ENCODE measurements around the gene PTGER1. TPM values are rescaled to one million over a fixed set of nuclear protein-coding genes. Genes with fewer than 3 reads are reported as not detected.

Gene PTGER1
- total RNA-seq, 1 donor from 2014 or later, result not detected

DNA sequence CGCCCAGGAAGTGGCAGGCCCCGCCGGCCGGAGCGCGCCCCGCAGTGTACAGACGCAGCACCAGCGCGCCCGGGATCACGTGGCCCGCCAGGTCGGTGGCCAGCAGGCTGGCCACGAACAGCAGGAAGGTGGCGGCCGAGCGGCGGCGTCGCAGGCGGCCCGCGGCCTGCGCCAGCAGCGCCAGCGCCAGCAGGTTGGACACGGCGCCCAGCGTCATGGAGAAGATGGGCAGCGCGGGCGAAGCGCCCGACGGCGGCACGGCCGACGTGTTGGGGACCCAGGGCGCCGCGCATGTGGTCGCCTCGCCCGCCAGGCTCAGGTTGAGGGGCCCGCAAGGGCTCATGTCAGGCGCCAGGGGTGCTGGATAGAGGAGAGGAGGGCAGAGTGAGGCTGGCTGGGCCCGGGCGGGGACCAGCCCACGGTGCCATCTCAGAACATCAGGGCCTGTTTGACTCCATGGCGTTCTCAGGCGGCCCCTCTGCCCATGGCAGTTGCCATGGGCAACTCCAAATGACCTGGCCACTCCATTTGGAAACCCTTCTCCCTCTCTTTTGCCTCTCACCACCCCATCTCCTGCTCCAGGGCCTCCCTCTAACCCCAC, 1.1 kb downstream of the PTGER1 start:
- peaks cover 0 to 23% of the 10 kb centered on the region in 2 donors for H3K36me3 ChIP-seq
- no peak overlapping the region for H3K27ac ChIP-seq
- peak overlapping the region in 1 of 2 donors; percentile 20 for H3K4me3 ChIP-seq
- peaks cover 51% of the 10 kb centered on the region for H3K4me1 ChIP-seq
- H3K27me3 ChIP-seq, result no peaks in the 10 kb centered on the region
- H3K9me3 ChIP-seq, result no peaks in the 10 kb centered on the region
- intact Hi-C loops (cut with DNase I), result loop anchor here (5.0 to 10.0 kb wide), 3 partner anchors 37 to 329 kb away; no protein-coding TSS in a partner anchor
- DNase-seq (ENCODE audit: extremely low spot score in 2 of 2), result no peak
- TF ChIP-seq, protein P1, sequence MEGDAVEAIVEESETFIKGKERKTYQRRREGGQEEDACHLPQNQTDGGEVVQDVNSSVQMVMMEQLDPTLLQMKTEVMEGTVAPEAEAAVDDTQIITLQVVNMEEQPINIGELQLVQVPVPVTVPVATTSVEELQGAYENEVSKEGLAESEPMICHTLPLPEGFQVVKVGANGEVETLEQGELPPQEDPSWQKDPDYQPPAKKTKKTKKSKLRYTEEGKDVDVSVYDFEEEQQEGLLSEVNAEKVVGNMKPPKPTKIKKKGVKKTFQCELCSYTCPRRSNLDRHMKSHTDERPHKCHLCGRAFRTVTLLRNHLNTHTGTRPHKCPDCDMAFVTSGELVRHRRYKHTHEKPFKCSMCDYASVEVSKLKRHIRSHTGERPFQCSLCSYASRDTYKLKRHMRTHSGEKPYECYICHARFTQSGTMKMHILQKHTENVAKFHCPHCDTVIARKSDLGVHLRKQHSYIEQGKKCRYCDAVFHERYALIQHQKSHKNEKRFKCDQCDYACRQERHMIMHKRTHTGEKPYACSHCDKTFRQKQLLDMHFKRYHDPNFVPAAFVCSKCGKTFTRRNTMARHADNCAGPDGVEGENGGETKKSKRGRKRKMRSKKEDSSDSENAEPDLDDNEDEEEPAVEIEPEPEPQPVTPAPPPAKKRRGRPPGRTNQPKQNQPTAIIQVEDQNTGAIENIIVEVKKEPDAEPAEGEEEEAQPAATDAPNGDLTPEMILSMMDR (IDR thresholded peaks at IDR 0.05), result no peak
- TF ChIP-seq POLR2AphosphoS5 (IDR thresholded peaks at IDR 0.05; ENCODE audit: insufficient read depth in 1 of 2, low read depth in 1 of 2) (no peak), POLR2A (IDR thresholded peaks at IDR 0.05) (no peak)

DNA sequence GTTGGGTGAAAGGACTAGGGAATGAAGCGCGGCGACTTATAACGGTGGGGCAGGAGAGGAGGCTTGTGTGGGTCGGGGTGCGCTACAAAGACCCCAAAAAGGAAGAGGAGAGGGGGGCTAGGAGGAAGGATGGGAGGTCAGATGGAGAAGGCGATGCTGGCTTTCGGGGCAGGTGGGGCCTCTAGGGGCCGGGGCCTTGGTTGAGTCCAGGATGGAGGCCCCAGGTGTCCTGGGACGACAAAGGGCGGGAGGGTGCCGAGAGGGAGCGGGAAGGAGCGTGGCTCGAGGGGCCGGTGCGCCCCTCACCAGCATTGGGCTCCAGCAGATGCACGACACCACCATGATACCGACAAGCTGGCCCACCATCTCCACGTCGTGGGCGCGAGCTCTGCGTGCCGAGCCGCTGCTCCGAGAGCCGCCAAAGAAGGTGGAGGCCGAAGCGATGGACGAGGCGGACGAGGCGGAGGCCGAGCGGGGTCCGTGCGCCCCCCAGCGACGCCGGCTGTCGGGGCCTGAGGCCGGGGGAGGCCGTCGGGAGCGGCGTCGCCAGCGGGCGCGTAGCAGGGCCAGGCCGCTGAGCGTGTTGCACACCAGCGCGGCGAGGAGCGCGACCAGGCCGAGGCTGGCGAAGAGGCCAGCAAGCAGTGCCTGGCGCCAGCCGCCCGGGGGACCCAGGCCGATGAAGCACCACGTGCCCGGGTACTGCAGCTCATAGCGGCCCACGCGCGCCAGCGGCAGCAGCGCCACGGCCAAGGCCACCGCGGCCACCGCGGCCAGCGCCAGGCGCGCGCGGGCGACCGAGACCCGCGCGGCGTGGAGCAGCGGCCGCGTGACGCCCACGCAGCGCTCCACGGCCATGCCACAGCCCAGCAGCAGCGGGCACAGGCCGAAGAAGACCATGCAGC, 1.8 kb downstream of the PTGER1 start:
- no peak for TF ChIP-seq POLR2A (IDR thresholded peaks at IDR 0.05)
- Histone ChIP-seq H3K4me1 (peaks cover 48% of the 10 kb centered on the region), H3K9me3 (no peaks in the 10 kb centered on the region), H3K27ac (no peak overlapping the region), H3K4me3 (peak overlapping the region in 1 of 2 donors; percentile 20), H3K36me3 (peaks cover 0 to 17% of the 10 kb centered on the region in 2 donors), H3K27me3 (no peaks in the 10 kb centered on the region)
- intact Hi-C loops (cut with DNase I), result loop anchor here (5.0 to 10.0 kb wide), 3 partner anchors 36 to 329 kb away; no protein-coding TSS in a partner anchor
- no peak for DNase-seq (ENCODE audit: extremely low spot score in 2 of 2)

DNA sequence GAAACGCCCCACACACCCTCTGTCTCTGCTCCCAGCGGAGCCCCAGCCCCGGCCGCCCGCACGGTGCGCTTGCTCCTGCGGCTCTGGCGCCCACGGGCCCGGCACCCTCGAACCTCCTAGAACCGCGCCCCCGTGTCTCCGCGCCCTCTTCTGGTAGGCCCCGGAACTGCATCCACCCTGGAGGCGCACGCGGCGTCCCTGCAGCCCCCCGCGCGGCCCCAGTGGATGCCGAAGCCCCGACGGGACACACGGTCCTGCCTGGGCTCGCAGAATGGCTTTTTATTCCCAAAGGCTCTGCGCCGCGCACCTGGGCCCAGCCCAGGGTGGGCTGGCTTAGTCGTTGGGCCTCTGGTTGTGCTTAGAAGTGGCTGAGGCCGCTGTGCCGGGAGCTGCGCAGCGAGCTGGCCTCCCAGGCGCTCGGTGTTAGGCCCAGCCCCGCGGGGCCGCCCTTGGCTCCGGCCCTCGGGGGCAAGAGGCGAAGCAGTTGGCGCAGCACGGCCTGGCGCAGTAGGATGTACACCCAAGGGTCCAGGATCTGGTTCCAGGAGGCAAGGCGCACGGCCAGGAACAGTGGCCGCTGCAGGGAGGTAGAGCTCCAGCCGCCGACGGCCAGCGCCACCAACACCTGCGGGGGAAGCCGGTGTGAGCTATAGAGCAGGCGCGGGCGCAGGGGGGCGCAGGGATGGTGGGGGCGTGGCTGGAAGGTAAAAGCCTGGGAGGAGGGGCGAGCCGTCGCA, 2.8 kb downstream of the PTGER1 start:
- H3K27me3 ChIP-seq, result no peaks in the 10 kb centered on the region
- intact Hi-C loops (cut with DNase I), result loop anchor here (5.0 to 10.0 kb wide), 3 partner anchors 35 to 328 kb away; no protein-coding TSS in a partner anchor
- H3K9me3 ChIP-seq, result no peaks in the 10 kb centered on the region
- H3K27ac ChIP-seq, result no peak overlapping the region
- no peak for DNase-seq (ENCODE audit: extremely low spot score in 2 of 2)
- TF ChIP-seq, protein P1 (IDR thresholded peaks at IDR 0.05), result peak; percentile 86 to 98 (median 92)
- TF ChIP-seq POLR2A (IDR thresholded peaks at IDR 0.05) (no peak), POLR2AphosphoS5 (IDR thresholded peaks at IDR 0.05; ENCODE audit: insufficient read depth in 1 of 2, low read depth in 1 of 2) (peak in 1 of 2 donors; percentile 62)
- peaks cover 0 to 21% of the 10 kb centered on the region in 2 donors for H3K36me3 ChIP-seq
- H3K4me3 ChIP-seq, result peak overlapping the region; percentile 26 to 29
- peaks cover 39% of the 10 kb centered on the region for H3K4me1 ChIP-seq

DNA sequence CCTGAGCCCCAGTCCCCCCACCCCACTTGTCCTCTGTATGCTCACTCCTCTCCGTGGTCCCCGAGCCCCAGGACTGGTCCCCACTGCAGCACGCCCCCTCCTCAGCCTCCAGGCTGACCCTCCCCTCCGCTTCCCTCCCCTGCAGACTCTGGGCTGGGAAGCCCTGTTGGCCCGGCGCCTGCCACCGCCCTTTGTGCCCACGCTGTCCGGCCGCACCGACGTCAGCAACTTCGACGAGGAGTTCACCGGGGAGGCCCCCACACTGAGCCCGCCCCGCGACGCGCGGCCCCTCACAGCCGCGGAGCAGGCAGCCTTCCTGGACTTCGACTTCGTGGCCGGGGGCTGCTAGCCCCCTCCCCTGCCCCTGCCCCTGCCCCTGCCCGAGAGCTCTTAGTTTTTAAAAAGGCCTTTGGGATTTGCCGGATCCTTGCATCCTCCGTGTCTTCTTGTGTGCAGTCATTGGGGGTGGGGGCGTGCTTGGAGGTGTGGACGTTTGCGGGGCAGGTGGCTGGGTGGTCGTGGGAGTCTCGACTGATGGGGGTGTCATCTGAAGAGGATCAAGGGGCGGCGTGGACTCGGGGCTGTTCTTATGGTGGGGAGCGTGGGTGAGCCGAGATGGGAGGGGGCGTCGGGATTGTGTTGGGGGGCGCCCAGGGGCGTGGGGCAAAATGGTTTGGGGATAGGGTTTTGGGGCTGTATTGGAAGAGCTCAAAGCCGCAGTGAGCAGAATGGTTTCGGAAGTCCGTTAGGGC, 3.5 kb downstream of the PTGER1 start:
- Histone ChIP-seq H3K27ac (no peak overlapping the region), H3K9me3 (no peaks in the 10 kb centered on the region), H3K4me3 (peak overlapping the region; percentile 26 to 29), H3K4me1 (peaks cover 32% of the 10 kb centered on the region), H3K36me3 (peaks cover 0 to 28% of the 10 kb centered on the region in 2 donors), H3K27me3 (no peaks in the 10 kb centered on the region)
- no peak for DNase-seq (ENCODE audit: extremely low spot score in 2 of 2)
- TF ChIP-seq, protein P1 (IDR thresholded peaks at IDR 0.05), result no peak
- TF ChIP-seq POLR2AphosphoS5 (IDR thresholded peaks at IDR 0.05; ENCODE audit: insufficient read depth in 1 of 2, low read depth in 1 of 2) (no peak), POLR2A (IDR thresholded peaks at IDR 0.05) (no peak)
- intact Hi-C loops (cut with DNase I), result loop anchor here (5.0 to 10.0 kb wide), 3 partner anchors 34 to 327 kb away; no protein-coding TSS in a partner anchor

Measured in vagina (tissue), 2 donors.